BLaER1 (cell line): ENCODE results near the gene CCR3.
A peak's percentile ranks its signal among the peaks of the same experiment; 100 is the strongest.

Experiments
- H3K27ac ChIP-seq: shearing (Covaris generic); formaldehyde crosslinking; 2 replicates; pipeline ENCODE4 v1.8.1; 2022
- H3K27me3 ChIP-seq: shearing (Covaris generic); formaldehyde crosslinking; 2 replicates; pipeline ENCODE4 v1.8.1; 2022
- H3K36me3 ChIP-seq: shearing (Covaris generic); formaldehyde crosslinking; 2 replicates; pipeline ENCODE4 v1.8.1; 2022
- H3K4me1 ChIP-seq: shearing (Covaris generic); formaldehyde crosslinking; 2 replicates; pipeline ENCODE4 v1.8.1; 2022
- H3K4me2 ChIP-seq: shearing (Covaris generic); formaldehyde crosslinking; 2 replicates; pipeline ENCODE4 v1.8.1; 2022
- H3K4me3 ChIP-seq: shearing (Covaris generic); formaldehyde crosslinking; 2 replicates; pipeline ENCODE4 v1.8.1; 2022
- H3K9ac ChIP-seq: shearing (Covaris generic); formaldehyde crosslinking; 2 replicates; pipeline ENCODE4 v1.8.1; 2022
- H3K9me3 ChIP-seq: shearing (Covaris generic); formaldehyde crosslinking; 2 replicates; pipeline ENCODE4 v1.8.1; 2022
- H4K20me1 ChIP-seq: shearing (Covaris generic); formaldehyde crosslinking; 2 replicates; pipeline ENCODE4 v1.8.1; 2022
- Cebpa-rat ChIP-seq: shearing (Covaris generic); IDR thresholded peaks from 2 replicates; pipeline ENCODE4 v1.8.1; 2022

The CCR3 gene

DNA sequence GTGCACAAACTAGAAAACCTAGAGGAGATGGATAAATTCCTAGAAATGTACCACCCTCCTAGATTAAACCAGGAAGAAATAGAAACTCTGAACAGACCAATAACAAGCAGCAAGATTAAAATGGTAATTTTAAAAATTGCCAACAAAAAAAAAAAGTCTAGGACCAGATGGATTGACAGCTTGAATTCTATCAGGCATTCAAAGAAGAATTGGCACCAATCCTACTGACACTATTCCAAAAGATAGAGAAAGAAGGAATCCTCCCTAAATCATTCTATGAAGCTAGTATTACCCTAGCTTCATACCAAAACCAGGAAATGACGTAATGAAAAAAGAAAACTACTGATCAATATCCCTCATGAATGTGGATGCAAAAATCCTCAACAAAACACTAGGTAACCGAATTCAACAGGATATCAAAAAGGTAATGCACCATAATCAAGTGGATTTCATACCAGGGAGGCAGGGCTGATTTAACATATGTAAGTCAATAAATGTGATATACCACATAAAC, 24.0 kb upstream of the CCR3 start:
- H3K9me3 ChIP-seq = 0 out of 2 replicates have a peak, but pooled peaks cover 3% of the 10 kb centered on the region
- no peaks in the 10 kb centered on the region for H3K27me3 ChIP-seq
- H3K36me3 ChIP-seq = no peaks in the 10 kb centered on the region
- H3K4me2 ChIP-seq = no peak overlapping the region
- TF ChIP-seq Cebpa-rat = no peak
- H3K27ac ChIP-seq = no peak overlapping the region
- no peak overlapping the region for H3K9ac ChIP-seq
- no peaks in the 10 kb centered on the region for H4K20me1 ChIP-seq
- H3K4me3 ChIP-seq = no peak overlapping the region
- peaks cover 31% of the 10 kb centered on the region for H3K4me1 ChIP-seq

- H3K27me3 ChIP-seq = no peaks in the 10 kb centered on the region
- peak overlapping the region; percentile 29; the same call in 1 of the 2 replicates for H3K27ac ChIP-seq
- H3K9ac ChIP-seq = peak overlapping the region; percentile 35; the same call in 1 of the 2 replicates
- H3K4me2 ChIP-seq = peak overlapping the region; percentile 61
- no peaks in the 10 kb centered on the region for H4K20me1 ChIP-seq
- H3K4me3 ChIP-seq = no peak overlapping the region
- 0 out of 2 replicates have a peak, but pooled peaks cover 5% of the 10 kb centered on the region for H3K9me3 ChIP-seq
- peaks cover 25% of the 10 kb centered on the region for H3K4me1 ChIP-seq
- no peak for TF ChIP-seq Cebpa-rat
- no peaks in the 10 kb centered on the region for H3K36me3 ChIP-seq
Measured at GRCh38 chr3:46221391-46221790, 20.9 kb upstream of the CCR3 start.

GRCh38 chr3:46221938-46222337, 20.3 kb upstream of the CCR3 start:
- Histone ChIP-seq H3K27me3 (no peaks in the 10 kb centered on the region), H3K9me3 (0 out of 2 replicates have a peak, but pooled peaks cover 10% of the 10 kb centered on the region), H3K36me3 (no peaks in the 10 kb centered on the region), H3K9ac (peak overlapping the region; percentile 35; the same call in 1 of the 2 replicates), H4K20me1 (no peaks in the 10 kb centered on the region), H3K27ac (peak overlapping the region; percentile 29; the same call in 1 of the 2 replicates), H3K4me1 (peaks cover 25% of the 10 kb centered on the region), H3K4me2 (peak overlapping the region; percentile 61), H3K4me3 (no peak overlapping the region)
- TF ChIP-seq Cebpa-rat = no peak

- peaks cover 26% of the 10 kb centered on the region for H3K4me1 ChIP-seq
- H3K4me2 ChIP-seq = peak overlapping the region; percentile 61
- no peaks in the 10 kb centered on the region for H3K27me3 ChIP-seq
- 0 out of 2 replicates have a peak, but pooled peaks cover 10% of the 10 kb centered on the region for H3K9me3 ChIP-seq
- H3K4me3 ChIP-seq = no peak overlapping the region
- no peaks in the 10 kb centered on the region for H4K20me1 ChIP-seq
- peak overlapping the region; percentile 29; the same call in 1 of the 2 replicates for H3K27ac ChIP-seq
- TF ChIP-seq Cebpa-rat = no peak
- no peak overlapping the region for H3K9ac ChIP-seq
- H3K36me3 ChIP-seq = no peaks in the 10 kb centered on the region
Measured at GRCh38 chr3:46222435-46223161, 19.7 kb upstream of the CCR3 start.

DNA sequence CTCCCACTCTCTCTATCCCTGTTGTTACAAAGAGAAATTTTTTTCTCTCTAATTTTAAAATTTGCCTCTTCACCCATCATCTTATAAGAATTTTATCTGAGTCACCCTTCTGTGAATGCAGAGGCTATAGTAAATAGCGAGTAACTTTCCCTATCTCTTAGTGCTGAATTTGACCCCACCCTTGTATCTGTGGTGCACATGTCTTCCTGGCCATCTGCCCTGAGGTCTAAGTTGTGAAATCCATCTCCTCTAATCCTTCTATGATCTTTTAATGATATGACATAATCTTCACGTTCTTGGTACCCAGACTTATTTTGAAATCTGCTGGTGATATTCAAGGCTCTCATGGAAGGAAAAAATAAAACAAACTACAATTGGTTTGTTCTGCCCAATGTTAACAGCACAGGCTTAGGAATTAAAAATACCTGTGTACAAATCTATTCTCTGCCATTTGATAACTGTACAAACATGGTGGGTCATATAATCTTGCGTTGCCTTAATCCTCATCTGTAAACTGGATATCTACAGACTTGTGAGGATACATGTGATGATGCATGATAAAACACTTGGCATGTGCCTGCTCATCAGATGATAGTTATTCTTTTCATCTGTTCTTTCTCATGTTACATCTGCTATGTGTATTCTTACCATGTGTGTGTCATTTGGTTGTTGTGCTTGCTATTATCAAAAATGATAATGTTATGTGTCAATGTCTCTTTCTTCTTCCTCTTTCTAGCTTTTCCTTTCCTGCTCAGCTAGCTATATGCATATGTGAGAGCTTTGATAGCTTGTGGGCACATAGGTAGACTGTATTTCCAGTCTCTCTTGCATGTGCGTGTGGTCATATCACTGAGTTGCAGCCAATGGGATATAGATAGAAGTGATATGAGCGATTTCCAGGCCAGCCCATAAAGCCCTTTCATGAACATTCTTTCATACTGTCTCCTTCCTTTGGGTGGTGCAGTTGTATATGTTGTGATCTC, 13.7 kb upstream of the CCR3 start:
- no peak overlapping the region for H3K9ac ChIP-seq
- no peaks in the 10 kb centered on the region for H4K20me1 ChIP-seq
- no peak for TF ChIP-seq Cebpa-rat
- H3K27me3 ChIP-seq = no peaks in the 10 kb centered on the region
- H3K4me1 ChIP-seq = peaks cover 8% of the 10 kb centered on the region; the same call in 1 of the 2 replicates
- no peaks in the 10 kb centered on the region for H3K36me3 ChIP-seq
- H3K4me3 ChIP-seq = no peak overlapping the region
- H3K27ac ChIP-seq = no peak overlapping the region
- 0 out of 2 replicates have a peak, but pooled peaks cover 7% of the 10 kb centered on the region for H3K9me3 ChIP-seq
- no peak overlapping the region for H3K4me2 ChIP-seq

GRCh38 chr3:46231323-46231722, 10.9 kb upstream of the CCR3 start:
- H3K36me3 ChIP-seq = no peaks in the 10 kb centered on the region
- no peak overlapping the region for H3K4me2 ChIP-seq
- no peaks in the 10 kb centered on the region for H3K27me3 ChIP-seq
- H4K20me1 ChIP-seq = no peaks in the 10 kb centered on the region
- no peak overlapping the region for H3K4me3 ChIP-seq
- no peak overlapping the region for H3K9ac ChIP-seq
- no peak overlapping the region for H3K27ac ChIP-seq
- TF ChIP-seq Cebpa-rat = no peak
- H3K4me1 ChIP-seq = peaks cover 11% of the 10 kb centered on the region
- H3K9me3 ChIP-seq = 0 out of 2 replicates have a peak, but pooled peaks cover 5% of the 10 kb centered on the region

GRCh38 chr3:46233194-46233593, 9.1 kb upstream of the CCR3 start:
- no peaks in the 10 kb centered on the region for H3K9me3 ChIP-seq
- no peak overlapping the region for H3K9ac ChIP-seq
- H3K27ac ChIP-seq = no peak overlapping the region
- TF ChIP-seq Cebpa-rat = no peak
- peaks cover 8% of the 10 kb centered on the region for H3K4me1 ChIP-seq
- no peak overlapping the region for H3K4me2 ChIP-seq
- H3K4me3 ChIP-seq = no peak overlapping the region
- no peaks in the 10 kb centered on the region for H3K36me3 ChIP-seq
- no peaks in the 10 kb centered on the region for H3K27me3 ChIP-seq
- no peaks in the 10 kb centered on the region for H4K20me1 ChIP-seq

DNA sequence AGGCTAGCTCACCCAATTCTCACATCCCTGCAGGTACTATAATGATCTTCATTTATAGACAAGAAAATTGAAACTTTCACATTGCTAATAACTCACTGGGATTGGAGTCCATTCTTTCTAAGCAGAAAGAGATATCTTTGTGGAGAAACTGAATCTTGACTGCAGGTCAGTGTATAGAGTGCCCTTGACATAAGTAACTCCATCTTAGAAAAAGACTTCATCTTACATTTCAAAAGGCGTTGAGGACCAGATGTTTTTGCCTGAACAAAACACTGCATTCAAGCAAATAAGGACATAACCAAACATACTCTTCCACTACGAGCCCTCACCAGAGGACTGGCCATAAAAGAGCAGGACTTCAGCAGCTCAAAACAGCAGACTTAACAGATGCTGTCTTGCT, 6.8 kb upstream of the CCR3 start:
- no peak for TF ChIP-seq Cebpa-rat
- no peaks in the 10 kb centered on the region for H3K9me3 ChIP-seq
- H3K4me3 ChIP-seq = no peak overlapping the region
- peaks cover 7% of the 10 kb centered on the region for H3K4me1 ChIP-seq
- H3K9ac ChIP-seq = no peak overlapping the region
- H4K20me1 ChIP-seq = no peaks in the 10 kb centered on the region
- H3K27me3 ChIP-seq = no peaks in the 10 kb centered on the region
- H3K4me2 ChIP-seq = no peak overlapping the region
- no peak overlapping the region for H3K27ac ChIP-seq
- H3K36me3 ChIP-seq = no peaks in the 10 kb centered on the region

DNA sequence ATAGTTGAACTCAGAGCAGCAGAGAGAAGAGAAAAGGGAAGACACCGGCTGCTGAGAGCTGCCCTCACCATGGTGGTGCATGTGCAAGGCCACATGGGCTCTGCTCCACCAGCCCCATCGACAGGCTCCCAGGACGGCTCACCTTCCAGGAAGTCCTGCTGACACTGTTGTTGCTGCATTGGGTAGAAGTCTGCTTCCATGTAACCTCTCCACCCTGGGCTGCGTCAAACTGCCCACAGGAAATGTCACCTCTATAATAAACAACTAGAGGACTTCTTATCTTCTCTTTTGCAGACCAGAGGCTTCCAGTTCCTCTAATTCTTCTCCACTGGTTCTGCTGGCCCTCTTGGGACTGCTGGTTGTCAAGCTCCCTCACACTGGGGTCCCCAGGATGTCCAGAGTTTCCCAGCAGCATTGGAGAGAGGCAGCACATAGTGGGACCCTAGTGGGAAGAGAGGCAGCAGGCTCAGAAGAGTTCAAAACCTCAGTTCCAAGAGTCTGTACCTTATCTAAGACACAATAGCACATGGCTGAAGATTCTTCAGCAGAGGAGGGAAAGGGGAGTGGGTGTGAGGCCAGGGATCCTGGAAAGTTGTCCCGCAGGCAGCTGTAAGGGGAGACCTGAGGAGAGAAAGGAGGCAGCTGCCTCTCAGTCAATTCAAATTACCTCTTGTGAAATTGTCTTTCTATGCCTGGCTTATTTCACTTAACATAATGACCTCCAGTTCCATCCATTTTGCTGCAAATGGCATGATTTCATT, 5.8 kb upstream of the CCR3 start:
- H4K20me1 ChIP-seq = no peaks in the 10 kb centered on the region
- H3K9me3 ChIP-seq = no peaks in the 10 kb centered on the region

More for the DNA sequence above, 5.8 kb upstream of the CCR3 start:
- Histone ChIP-seq H3K4me2 (peak overlapping the region; percentile 36), H3K36me3 (no peaks in the 10 kb centered on the region), H3K4me3 (no peak overlapping the region), H3K27me3 (no peaks in the 10 kb centered on the region), H3K9ac (no peak overlapping the region), H3K27ac (no peak overlapping the region), H3K4me1 (peaks cover 7% of the 10 kb centered on the region)
- no peak for TF ChIP-seq Cebpa-rat
